NT2/D1 (cell line): ENCODE results near the gene ROBO1.

Experiments used
- DNase-seq: peaks from one replicate; pipeline ENCODE4 v3.0.0-alpha.2; 2011; ENCODE audit warnings: low read depth, low spot score
- H3K27me3 ChIP-seq: 2 replicates; pipeline ENCODE4 v1.6.0; 2011; ENCODE audit warnings: mild to moderate bottlenecking; ENCODE audit not compliant: insufficient read length, insufficient read depth
- H3K36me3 ChIP-seq: 2 replicates; pipeline ENCODE4 v1.6.1; 2011; ENCODE audit warnings: mild to moderate bottlenecking, low read length, mixed read lengths; ENCODE audit not compliant: insufficient read depth, insufficient read length
- H3K4me1 ChIP-seq: 2 replicates; pipeline ENCODE4 v1.5.1; 2011; ENCODE audit not compliant: insufficient read depth, insufficient read length
- H3K4me3 ChIP-seq: 2 replicates; pipeline ENCODE4 v1.5.1; 2011; ENCODE audit warnings: low read depth; ENCODE audit not compliant: insufficient read length
- H3K9ac ChIP-seq: 2 replicates; pipeline ENCODE4 v1.6.0; 2011; ENCODE audit warnings: low read depth; ENCODE audit not compliant: insufficient read length
- H3K9me3 ChIP-seq: 2 replicates; pipeline ENCODE4 v1.5.1; 2011; ENCODE audit warnings: mild to moderate bottlenecking, low read length; ENCODE audit not compliant: insufficient read depth
- SUZ12 ChIP-seq: IDR thresholded peaks from 2 replicates; pipeline ENCODE4 v1.6.1; 2011; ENCODE audit not compliant: insufficient read length, insufficient read depth; ENCODE audit errors: extremely low read depth
- YY1 ChIP-seq: IDR thresholded peaks from 2 replicates; pipeline ENCODE4 v1.6.1; 2011; ENCODE audit not compliant: insufficient read length, insufficient read depth
- ZNF274 ChIP-seq: IDR thresholded peaks from 2 replicates; pipeline ENCODE4 v1.6.1; 2011; ENCODE audit warnings: mild to moderate bottlenecking, low read depth, low read length

ROBO1 gene

DNA sequence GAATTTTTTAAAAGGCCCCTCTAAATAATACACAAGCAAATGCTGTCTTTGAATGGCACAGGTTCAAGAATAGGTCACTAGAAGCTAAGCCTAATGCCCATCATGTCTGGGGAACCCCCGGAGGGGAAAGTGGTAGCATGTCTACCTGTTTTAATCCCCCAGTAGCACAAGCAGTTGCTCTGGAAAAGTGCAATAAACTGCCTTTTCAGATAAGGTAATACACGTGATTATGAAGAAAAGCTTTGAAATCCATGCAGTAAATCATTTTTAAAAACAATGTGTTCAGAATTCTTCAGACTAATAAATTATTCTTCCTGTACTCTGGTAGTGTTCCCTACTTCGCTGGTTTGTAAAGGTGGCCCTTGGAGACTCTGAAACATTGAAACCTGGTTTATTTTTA lies 922.2 kb downstream of the ROBO1 start:
- Histone ChIP-seq H3K27me3 (no peaks in the 10 kb centered on the region), H3K9me3 (no peaks in the 10 kb centered on the region), H3K9ac (no peak overlapping the region), H3K4me3 (no peak overlapping the region), H3K36me3 (no peaks in the 10 kb centered on the region), H3K4me1 (no peaks in the 10 kb centered on the region)
- TF ChIP-seq ZNF274 (no peak), SUZ12 (no peak), YY1 (no peak)
- no peak for DNase-seq

DNA sequence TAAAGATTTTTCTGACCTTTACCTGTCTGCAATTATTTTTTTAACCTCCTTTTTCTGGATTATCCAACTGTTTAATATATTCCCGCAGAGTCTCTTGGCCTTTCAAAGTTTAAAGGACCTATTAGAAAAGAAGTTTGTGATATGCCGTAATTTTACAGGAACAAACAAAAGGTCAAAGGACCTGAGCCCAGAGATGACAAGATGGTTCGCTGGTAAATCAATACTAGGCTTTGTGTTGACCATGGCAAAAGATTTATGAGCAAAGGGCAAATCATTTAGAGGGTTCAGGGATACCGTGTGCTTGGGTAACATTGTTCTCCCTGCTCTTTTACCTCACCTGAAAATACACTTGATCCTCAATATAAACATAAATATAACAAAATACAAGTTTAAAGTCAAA lies 923.5 kb downstream of the ROBO1 start:
- H3K4me1 ChIP-seq: no peaks in the 10 kb centered on the region
- no peaks in the 10 kb centered on the region for H3K27me3 ChIP-seq
- TF ChIP-seq ZNF274 (no peak), YY1 (no peak), SUZ12 (no peak)
- no peaks in the 10 kb centered on the region for H3K36me3 ChIP-seq
- H3K4me3 ChIP-seq: no peak overlapping the region
- no peak overlapping the region for H3K9ac ChIP-seq
- DNase-seq: no peak
- no peaks in the 10 kb centered on the region for H3K9me3 ChIP-seq

DNA sequence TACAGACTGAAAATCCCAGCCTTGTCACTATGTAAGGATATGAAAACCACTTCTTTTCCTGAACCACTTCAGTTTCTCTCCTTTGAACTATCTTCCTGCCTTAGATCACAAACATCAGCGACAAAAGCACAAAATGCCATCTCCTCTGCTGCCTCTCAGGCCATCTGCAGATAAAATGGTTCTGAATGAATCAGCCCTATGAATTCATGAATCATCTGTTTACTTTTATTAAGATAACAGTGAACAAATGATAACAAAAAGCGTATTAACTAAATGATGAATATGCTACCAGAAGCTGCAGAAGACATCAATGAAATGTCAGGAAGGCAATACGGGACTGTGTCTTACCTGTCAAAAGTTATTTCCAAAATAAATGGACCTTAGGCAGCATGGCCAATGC lies 928.1 kb downstream of the ROBO1 start:
- H3K36me3 ChIP-seq: no peaks in the 10 kb centered on the region
- no peaks in the 10 kb centered on the region for H3K27me3 ChIP-seq
- no peak overlapping the region for H3K9ac ChIP-seq
- H3K4me1 ChIP-seq: no peaks in the 10 kb centered on the region
- TF ChIP-seq YY1 (no peak), ZNF274 (no peak)
- DNase-seq: no peak
- no peak overlapping the region for H3K4me3 ChIP-seq
- no peaks in the 10 kb centered on the region for H3K9me3 ChIP-seq

DNA sequence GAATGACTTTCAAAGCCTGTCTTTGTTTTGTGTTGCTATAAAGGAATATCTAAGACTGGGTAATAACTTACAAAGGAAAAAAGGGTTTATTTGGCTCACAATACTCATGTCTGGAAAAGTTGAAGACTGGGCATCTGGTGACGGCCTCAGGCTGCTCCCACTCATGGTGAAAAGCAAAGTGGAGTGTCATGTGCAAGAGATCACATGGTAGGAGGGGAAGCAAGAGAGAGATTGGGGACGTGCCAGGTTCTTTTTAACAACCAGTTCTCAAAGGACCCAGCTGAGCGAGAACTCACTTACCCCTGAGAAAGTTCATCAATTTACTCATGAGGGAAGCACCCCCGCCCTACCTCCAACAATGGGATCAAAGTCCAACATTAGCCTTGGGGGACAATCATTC lies 929.4 kb downstream of the ROBO1 start:
- DNase-seq: no peak
- Histone ChIP-seq H3K36me3 (no peaks in the 10 kb centered on the region), H3K9me3 (no peaks in the 10 kb centered on the region), H3K4me1 (no peaks in the 10 kb centered on the region), H3K4me3 (no peak overlapping the region), H3K27me3 (no peaks in the 10 kb centered on the region), H3K9ac (no peak overlapping the region)
- TF ChIP-seq YY1: no peak
- TF ChIP-seq ZNF274: no peak
- no peak for TF ChIP-seq SUZ12

DNA sequence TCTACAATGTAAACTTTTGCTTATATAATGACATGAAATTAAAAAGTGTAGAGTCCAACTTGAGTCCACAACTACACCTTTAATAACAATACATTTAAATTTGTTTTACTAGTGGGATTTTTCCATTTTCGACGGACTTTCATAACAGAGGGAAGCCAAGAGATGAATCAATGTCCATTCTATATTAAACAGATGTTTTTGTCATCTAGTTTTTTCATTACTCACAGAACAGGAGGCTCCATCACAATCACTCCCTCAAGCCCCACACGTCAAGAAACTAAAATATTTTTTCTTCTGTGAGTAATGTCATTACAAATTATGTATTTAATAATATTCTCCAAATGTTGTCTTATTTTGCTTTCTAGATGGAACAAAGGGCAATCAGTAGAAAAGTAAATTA lies 932.9 kb downstream of the ROBO1 start:
- H3K4me1 ChIP-seq: no peaks in the 10 kb centered on the region
- H3K27me3 ChIP-seq: no peaks in the 10 kb centered on the region
- H3K36me3 ChIP-seq: no peaks in the 10 kb centered on the region
- no peak for DNase-seq
- no peak overlapping the region for H3K4me3 ChIP-seq
- H3K9ac ChIP-seq: no peak overlapping the region
- H3K9me3 ChIP-seq: no peaks in the 10 kb centered on the region
- TF ChIP-seq ZNF274 (no peak), SUZ12 (no peak), YY1 (no peak)

DNA sequence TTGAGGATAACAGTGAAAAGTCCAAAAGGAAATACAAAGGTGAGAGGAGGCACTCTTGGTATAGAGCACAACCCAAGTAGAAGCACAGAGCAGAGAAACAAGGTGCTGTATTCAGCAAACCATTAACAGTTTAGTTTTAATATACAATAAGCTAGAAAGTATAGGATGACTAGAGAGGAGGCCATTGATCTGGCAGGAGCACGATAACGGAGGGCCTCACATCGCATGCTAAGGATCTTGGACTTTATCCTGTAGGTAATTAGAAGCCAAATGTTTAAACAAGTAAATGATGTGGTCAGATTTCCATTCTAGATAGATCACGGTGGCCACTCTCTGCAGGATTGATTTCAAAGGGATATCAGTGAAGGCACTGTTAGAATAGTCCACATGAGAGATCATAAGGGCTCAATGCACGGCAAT lies 935.0 kb downstream of the ROBO1 start:
- no peak for TF ChIP-seq YY1
- TF ChIP-seq SUZ12: no peak
- no peak for TF ChIP-seq ZNF274
- no peaks in the 10 kb centered on the region for H3K9me3 ChIP-seq
- H3K4me1 ChIP-seq: no peaks in the 10 kb centered on the region
- H3K9ac ChIP-seq: no peak overlapping the region
- DNase-seq: no peak
- no peaks in the 10 kb centered on the region for H3K27me3 ChIP-seq
- H3K4me3 ChIP-seq: no peak overlapping the region
- H3K36me3 ChIP-seq: no peaks in the 10 kb centered on the region

DNA sequence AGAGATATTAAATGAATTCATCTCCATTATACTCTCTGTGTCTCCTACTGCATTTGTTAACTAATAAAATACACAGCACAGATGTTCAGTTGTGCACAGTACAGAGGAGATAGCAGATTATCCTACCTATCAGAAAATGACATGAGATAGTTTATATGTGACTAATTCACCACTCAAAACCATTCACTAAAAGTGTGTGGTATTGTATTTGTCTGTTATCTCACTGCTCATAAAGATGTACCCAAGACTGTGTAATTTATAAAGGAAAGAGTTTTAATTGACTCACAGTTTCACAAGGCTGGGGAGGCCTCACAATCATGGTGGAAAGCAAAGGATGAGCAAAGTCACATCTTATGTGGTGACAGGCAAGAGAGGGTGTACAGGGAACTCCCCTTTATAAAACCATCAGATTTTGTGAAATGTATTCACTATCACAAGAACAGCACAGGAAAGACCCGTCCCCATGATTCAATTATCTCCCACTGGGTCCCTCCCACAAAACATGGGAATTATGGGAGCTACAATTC lies 936.3 kb downstream of the ROBO1 start:
- DNase-seq: no peak
- no peak for TF ChIP-seq SUZ12
- TF ChIP-seq ZNF274: no peak
- H3K9ac ChIP-seq: no peak overlapping the region
- no peaks in the 10 kb centered on the region for H3K4me1 ChIP-seq
- H3K4me3 ChIP-seq: no peak overlapping the region
- H3K9me3 ChIP-seq: no peaks in the 10 kb centered on the region
- H3K36me3 ChIP-seq: no peaks in the 10 kb centered on the region
- no peaks in the 10 kb centered on the region for H3K27me3 ChIP-seq

DNA sequence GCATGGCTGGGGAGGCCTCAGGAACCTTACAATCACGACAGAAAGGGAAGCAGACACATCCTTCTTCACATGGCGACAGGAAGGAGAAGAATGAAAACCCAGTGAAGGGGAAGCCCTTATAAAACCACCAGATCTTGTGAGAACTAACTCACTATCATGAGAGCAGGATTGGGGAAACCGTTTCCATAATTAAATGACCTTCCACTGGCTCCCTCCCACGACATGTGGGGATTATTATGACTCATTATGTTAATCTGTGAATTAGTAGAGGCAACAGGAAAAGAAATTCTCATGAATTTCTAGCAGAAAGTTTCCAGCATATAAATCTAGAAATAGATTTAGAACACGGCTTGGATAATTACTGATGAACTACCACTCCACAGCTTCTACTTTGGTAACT lies 937.3 kb downstream of the ROBO1 start:
- H3K9me3 ChIP-seq: no peaks in the 10 kb centered on the region
- DNase-seq: no peak
- H3K9ac ChIP-seq: no peak overlapping the region
- H3K4me1 ChIP-seq: no peaks in the 10 kb centered on the region
- no peaks in the 10 kb centered on the region for H3K36me3 ChIP-seq
- no peak overlapping the region for H3K4me3 ChIP-seq
- TF ChIP-seq ZNF274 (no peak), YY1 (no peak), SUZ12 (no peak)
- no peaks in the 10 kb centered on the region for H3K27me3 ChIP-seq
